K562 (cell line): ENCODE data around the gene FILIP1L. TPM values are rescaled to one million over a fixed set of nuclear protein-coding genes. Genes with fewer than 3 reads are reported as not detected.

Experiments
- ATAC-seq: fragments of 200-7000 bp; cut with Tn5 transposase; 3 replicates; pipeline ENCODE4 v1.9.1; 2020; ENCODE audit warnings: moderate library complexity
- BruUV-seq: library from RNA; stranded (reverse); fragments of 400-500 nt; replicated peaks from 2 replicates; lab custom pipeline; 2021; lab: Mats Ljungman, UMichigan
- CTCF ChIA-PET: fragments of 300-600 bp; formaldehyde crosslinking; extraction: SDS; loops from one replicate; lab custom pipeline; 2021; ENCODE audit warnings: low intra/inter-chr PET ratio; lab: Yijun Ruan, JAX
- POLR2A ChIA-PET: fragments of 300-600, 350-650 bp; sonication (Branson Sonifier 250); formaldehyde crosslinking; extraction: SDS; loops from one replicate; lab custom pipeline; 2021; ENCODE audit warnings: antibody characterized with exemption, inconsistent platforms; lab: Yijun Ruan, JAX
- DNase-seq, 4 experiments: peaks; one replicate each; pipeline versions ENCODE4 v3.0.0 to v3.0.0-alpha.2; 2011 to 2018; ENCODE audit warnings: low spot score in 3 of 4, mixed read lengths in 3 of 4; ENCODE audit errors: extremely low read depth in 1 of 4
- FAIRE-seq: peaks from 2 replicates; lab custom pipeline; 2011; peaks lifted over from hg19 to GRCh38; lab: Jason Lieb, UNC
- H2AFZ ChIP-seq: 2 replicates; pipeline ENCODE4 v1.6.0; 2011; ENCODE audit warnings: low read depth, low read length, control low read depth, inconsistent platforms
- H3K27ac ChIP-seq: fragments of 200-600 bp; 3 replicates; pipeline ENCODE4 v1.8.0; 2011; ENCODE audit warnings: low read depth, mild to moderate bottlenecking, control low read depth, inconsistent platforms, low read length, moderate library complexity, mixed read lengths; ENCODE audit errors: extremely low read depth
- H3K27me3 ChIP-seq, 2 experiments: fragments of 300-600 bp in 1 of 2; 2 replicates in 1 of 2; 3 replicates in 1 of 2; pipeline versions ENCODE4 v1.6.0 to v1.8.0; 2011; ENCODE audit warnings: inconsistent platforms in 2 of 2, low read length in 2 of 2, mild to moderate bottlenecking in 1 of 2, mixed read lengths in 1 of 2, moderate library complexity in 1 of 2; ENCODE audit not compliant: control insufficient read depth in 2 of 2, insufficient read depth in 2 of 2
- H3K36me3 ChIP-seq: fragments of 300-600 bp; 3 replicates; pipeline ENCODE4 v1.8.0; 2011; ENCODE audit warnings: mild to moderate bottlenecking, low read length, inconsistent platforms; ENCODE audit not compliant: control insufficient read depth, insufficient read depth
- H3K4me1 ChIP-seq, 2 experiments: fragments of 200-600 bp in 1 of 2; replicated peaks in 1 of 2; 2 replicates in 1 of 2; 3 replicates in 1 of 2; pipeline versions ENCODE4 v1.5.1 to v1.8.0; 2011; ENCODE audit warnings: inconsistent platforms in 2 of 2, low read length in 2 of 2, mild to moderate bottlenecking in 1 of 2, mixed read lengths in 1 of 2, moderate library complexity in 1 of 2; ENCODE audit not compliant: control insufficient read depth in 2 of 2, insufficient read depth in 2 of 2
- H3K4me2 ChIP-seq: 2 replicates; pipeline ENCODE4 v1.6.1; 2011; ENCODE audit warnings: low read length, control low read depth, inconsistent platforms, mixed read lengths; ENCODE audit not compliant: insufficient read depth
- H3K4me3 ChIP-seq: fragments of 200-600 bp; sonication (generic), shearing (Covaris generic); 2 replicates; pipeline ENCODE4 v1.5.1; 2016; ENCODE audit warnings: control low read depth, inconsistent platforms
- H3K79me2 ChIP-seq: fragments of 200-600 bp; 3 replicates; pipeline ENCODE4 v1.8.0; 2011; ENCODE audit warnings: low read length, inconsistent platforms; ENCODE audit not compliant: control insufficient read depth, insufficient read depth
- H3K9ac ChIP-seq, 2 experiments: 2 replicates each; pipeline versions ENCODE4 v1.6.0 to v1.6.1; 2011; ENCODE audit warnings: low read depth in 2 of 2, low read length in 2 of 2, control low read depth in 1 of 2, inconsistent platforms in 1 of 2, mild to moderate bottlenecking in 1 of 2, mixed read lengths in 1 of 2; ENCODE audit not compliant: insufficient read depth in 1 of 2
- H3K9me1 ChIP-seq: one replicate; pipeline ENCODE4 v1.6.0; 2011; ENCODE audit warnings: inconsistent platforms, mild to moderate bottlenecking, low read length, moderate library complexity; ENCODE audit not compliant: control insufficient read depth, insufficient read depth
- H3K9me3 ChIP-seq: replicated peaks from 2 replicates; pipeline ENCODE4 v1.5.1; 2011; ENCODE audit warnings: low read depth, low read length, inconsistent platforms; ENCODE audit not compliant: control insufficient read depth, insufficient read depth
- H4K20me1 ChIP-seq: replicated peaks from 2 replicates; pipeline ENCODE4 v1.6.1; 2011; ENCODE audit warnings: low read length, inconsistent platforms, mixed read lengths; ENCODE audit not compliant: control insufficient read depth, insufficient read depth
- CBX3 ChIP-seq, 2 experiments: IDR thresholded peaks; 1 replicate in 1 of 2; 2 replicates in 1 of 2; pipeline ENCODE4 v1.6.1; 2012; ENCODE audit warnings: inconsistent platforms in 2 of 2, low read length in 2 of 2, borderline replicate concordance in 1 of 2, control low read depth in 1 of 2
- CEBPZ ChIP-seq: fragments of 150-350 bp; IDR thresholded peaks from 2 replicates; pipeline ENCODE4 v1.6.1; 2014; ENCODE audit warnings: low read depth, mild to moderate bottlenecking, low read length, borderline replicate concordance
- ERF ChIP-seq: fragments of 450-650 bp; formaldehyde crosslinking; IDR thresholded peaks from 2 replicates; pipeline ENCODE4 v1.4.0; 2020; ENCODE audit warnings: mild to moderate bottlenecking, mixed read lengths
- HEY1 ChIP-seq: fragments of 250-450 bp; sonication (Bioruptor Pico); IDR thresholded peaks from 2 replicates; pipeline ENCODE4 v1.5.0; 2020; ENCODE audit warnings: mild to moderate bottlenecking, moderate library complexity, borderline replicate concordance
- KDM5B ChIP-seq: fragments of 200-600 bp; sonication (generic); IDR thresholded peaks from 2 replicates; pipeline ENCODE4 v1.6.1; 2012; ENCODE audit warnings: low read depth, mild to moderate bottlenecking, moderate library complexity, low read length, control low read depth, inconsistent platforms; ENCODE audit not compliant: insufficient replicate concordance
- MXI1 ChIP-seq: IDR thresholded peaks from 2 replicates; pipeline ENCODE4 v1.6.1; 2011; ENCODE audit warnings: low read depth, mild to moderate bottlenecking, improper control_type of control experiment, low read length
- NFE2L1 ChIP-seq: fragments of 450-650 bp; IDR thresholded peaks from 2 replicates; pipeline ENCODE4 v1.6.1; 2016; ENCODE audit warnings: missing genetic modification characterization, low read depth, mild to moderate bottlenecking, missing compliant biosample characterization, moderate library complexity, borderline replicate concordance
- YY1 ChIP-seq, 3 experiments: IDR thresholded peaks; 2 replicates each; pipeline ENCODE4 v1.6.1; 2011; ENCODE audit warnings: low read length in 2 of 3, mild to moderate bottlenecking in 2 of 3, moderate library complexity in 2 of 3, borderline replicate concordance in 1 of 3, control low read depth in 1 of 3, low read depth in 1 of 3; ENCODE audit not compliant: insufficient read depth in 3 of 3, insufficient replicate concordance in 2 of 3, control insufficient read depth in 1 of 3, insufficient read length in 1 of 3; ENCODE audit errors: extremely low read depth in 1 of 3
- ZNF232 ChIP-seq: sonication (generic); formaldehyde crosslinking; IDR thresholded peaks from 2 replicates; pipeline ENCODE4 v1.8.0; 2022; ENCODE audit warnings: mild to moderate bottlenecking, missing genetic modification reagents
- ZNF436 ChIP-seq: fragments of 250-450, 450-650 bp; sonication (Bioruptor Pico); formaldehyde crosslinking; IDR thresholded peaks from 2 replicates; pipeline ENCODE4 v1.7.0; 2020; ENCODE audit warnings: mild to moderate bottlenecking
- ZNF644 ChIP-seq: fragments of 200-800 bp; sonication (Bioruptor generic); IDR thresholded peaks from 2 replicates; pipeline ENCODE4 v1.6.1; 2016; ENCODE audit warnings: low read depth, missing genetic modification characterization, missing compliant biosample characterization
- ZNF668 ChIP-seq: fragments of 250-450 bp; sonication (Bioruptor Pico); IDR thresholded peaks from 2 replicates; pipeline ENCODE4 v1.8.0; 2022; ENCODE audit warnings: mild to moderate bottlenecking, inconsistent platforms
- ZNF77 ChIP-seq: fragments of 250-450 bp; sonication (Bioruptor Pico); IDR thresholded peaks from 2 replicates; pipeline ENCODE4 v1.5.0; 2020
- WGBS: fragments of 100-300 bp; shearing (Covaris generic); methylation state at CpG from one replicate; pipeline ENCODE4 v1.1.6; 2016; ENCODE audit warnings: low coverage, mixed read lengths; ENCODE audit not compliant: insufficient coverage; ENCODE audit errors: missing lambda C conversion rate; 5-methylcytosine and 5-hydroxymethylcytosine counted together
- in situ Hi-C: fragments of 300-500 bp; cut with MboI; formaldehyde crosslinking; loops from 4 replicates; pipeline ENCODE4 v1.15.0; 2018; ENCODE audit warnings: inconsistent platforms, mixed read lengths
- intact Hi-C: fragments of 100-400 bp; cut with micrococcal nuclease; formaldehyde crosslinking; loops from 2 replicates; pipeline ENCODE4 v1.14.2; 2022
- polyA plus RNA-seq, 8 experiments: library from polyadenylated mRNA; depleted of rRNA in 4 of 8; stranded (reverse) in 5 of 8; unstranded in 3 of 8; fragments of >200 nt; fragmentation: Nextera tagmentation in 2 of 8; fragmentation: Illumina TruSeq in 1 of 8; extraction: Ambion mirVana in 2 of 8; extraction: Trizol in 1 of 8; gene quantifications; 2 replicates each; pipeline versions ENCODE4 v1.2.1 to v1.2.3, GENCODE V29; 2011 to 2014; ENCODE audit warnings: inconsistent platforms in 1 of 8, missing spikeins in 1 of 8
- total RNA-seq, 7 experiments: library from RNA; depleted of rRNA in 6 of 7; stranded (reverse); fragments of >200 nt in 6 of 7; fragmentation: Illumina TruSeq in 2 of 7; extraction: Trizol in 2 of 7; gene quantifications; 2 replicates each; pipeline versions ENCODE4 v1.2.1 to v1.2.3, GENCODE V29; 2011 to 2021; ENCODE audit warnings: low replicate concordance in 1 of 7
- TF ChIP-seq, protein P1 (sequence below), 2 experiments: fragments of 450-650 bp in 1 of 2; sonication (generic) in 1 of 2; formaldehyde crosslinking in 1 of 2; IDR thresholded peaks in 1 of 2; conservative IDR thresholded peaks in 1 of 2; 2 replicates each; pipeline versions ENCODE4 v1.6.1 to v1.8.1; 2016 to 2023; ENCODE audit warnings: mild to moderate bottlenecking in 2 of 2, moderate library complexity in 2 of 2, inconsistent platforms in 1 of 2, missing genetic modification reagents in 1 of 2
- TF ChIP-seq, protein P2 (sequence below): fragments of 250-450 bp; sonication (Bioruptor Pico); IDR thresholded peaks from 2 replicates; pipeline ENCODE4 v1.4.0; 2020; ENCODE audit warnings: mild to moderate bottlenecking, moderate library complexity

FILIP1L gene
- total and polyA plus RNA-seq, 9 of the 15 experiments (the other 6 are each of a cell fraction or from before 2014, with no cell fraction given): 0.50 to 2.1 (median 1.1) TPM

DNA sequence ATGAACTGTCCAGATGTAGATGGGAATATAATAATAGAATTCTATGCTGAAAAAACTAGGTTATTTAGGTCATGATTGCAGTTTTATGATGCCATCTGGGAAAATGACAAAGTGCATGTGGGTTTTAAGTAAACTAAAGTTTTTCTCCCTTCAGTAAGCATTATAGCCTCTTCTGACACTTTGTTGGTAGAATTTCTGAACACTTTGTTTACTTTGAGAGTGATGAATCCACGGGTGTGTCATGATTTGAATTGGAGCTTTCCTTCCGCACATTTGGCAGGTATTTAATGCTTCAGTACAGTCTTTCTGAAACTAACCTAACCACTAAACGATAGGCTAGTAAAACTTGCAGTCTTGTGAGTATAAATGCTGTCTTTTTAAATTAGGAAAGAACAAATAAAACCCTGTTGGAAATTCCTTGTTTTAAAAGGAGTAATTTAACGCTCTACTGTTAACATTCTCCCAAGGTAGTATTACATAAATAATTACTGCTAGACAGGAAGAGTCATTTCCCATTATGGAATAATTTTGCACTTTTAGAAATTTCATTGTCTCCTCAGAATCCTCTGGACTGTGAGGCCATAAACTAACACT, 7.0 kb downstream of the FILIP1L start:
- no peak for ATAC-seq
- Histone ChIP-seq H3K4me2 (no peak overlapping the region), H3K4me3 (no peak overlapping the region), H2AFZ (no peak overlapping the region), H3K9ac (no peak overlapping the region), H3K9me3 (no peaks in the 10 kb centered on the region; the same call in 1 of the 2 replicates), H3K27ac (no peak overlapping the region), H3K4me1 (peaks cover 0 to 12% of the 10 kb centered on the region in 2 experiments; a peak in 3 of 5 replicates), H4K20me1 (no peaks in the 10 kb centered on the region), H3K79me2 (no peaks in the 10 kb centered on the region), H3K9me1 (no peaks in the 10 kb centered on the region), H3K36me3 (no peaks in the 10 kb centered on the region; the same call in 2 of the 3 replicates), H3K27me3 (no peaks in the 10 kb centered on the region)
- ChIA-PET POLR2A (no interaction called here), CTCF (no interaction called here)
- in situ Hi-C loops: no loop called here
- no peak for DNase-seq
- 64% methylated on average over 4 of the region's 4 CpGs for WGBS
- BruUV-seq: no TSS peak
- intact Hi-C loops: no loop called here
- FAIRE-seq: no peak
- no peak for TF ChIP-seq ERF (CRISPR knock-in tag)
- no peak for TF ChIP-seq ZNF644
- no peak for TF ChIP-seq ZNF77 (CRISPR knock-in tag)
- no peak for TF ChIP-seq YY1 (IDR thresholded peaks at IDR 0.05; ENCODE audit: borderline replicate concordance in 1 of 3, control insufficient read depth in 1 of 3, extremely low read depth in 1 of 3, insufficient read depth in 3 of 3, insufficient read length in 1 of 3, insufficient replicate concordance in 2 of 3, low read depth in 1 of 3, low read length in 2 of 3)
- TF ChIP-seq CEBPZ: no peak
- no peak for TF ChIP-seq ZNF232 (CRISPR knock-in tag)
- no peak for TF ChIP-seq ZNF436 (CRISPR knock-in tag)
- TF ChIP-seq, protein P1, sequence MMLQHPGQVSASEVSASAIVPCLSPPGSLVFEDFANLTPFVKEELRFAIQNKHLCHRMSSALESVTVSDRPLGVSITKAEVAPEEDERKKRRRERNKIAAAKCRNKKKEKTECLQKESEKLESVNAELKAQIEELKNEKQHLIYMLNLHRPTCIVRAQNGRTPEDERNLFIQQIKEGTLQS (IDR thresholded peaks at IDR 0.05): no peak
- TF ChIP-seq, protein P1 (CRISPR knock-in tag; conservative IDR thresholded peaks at IDR 0.05): no peak
- TF ChIP-seq, protein P2, sequence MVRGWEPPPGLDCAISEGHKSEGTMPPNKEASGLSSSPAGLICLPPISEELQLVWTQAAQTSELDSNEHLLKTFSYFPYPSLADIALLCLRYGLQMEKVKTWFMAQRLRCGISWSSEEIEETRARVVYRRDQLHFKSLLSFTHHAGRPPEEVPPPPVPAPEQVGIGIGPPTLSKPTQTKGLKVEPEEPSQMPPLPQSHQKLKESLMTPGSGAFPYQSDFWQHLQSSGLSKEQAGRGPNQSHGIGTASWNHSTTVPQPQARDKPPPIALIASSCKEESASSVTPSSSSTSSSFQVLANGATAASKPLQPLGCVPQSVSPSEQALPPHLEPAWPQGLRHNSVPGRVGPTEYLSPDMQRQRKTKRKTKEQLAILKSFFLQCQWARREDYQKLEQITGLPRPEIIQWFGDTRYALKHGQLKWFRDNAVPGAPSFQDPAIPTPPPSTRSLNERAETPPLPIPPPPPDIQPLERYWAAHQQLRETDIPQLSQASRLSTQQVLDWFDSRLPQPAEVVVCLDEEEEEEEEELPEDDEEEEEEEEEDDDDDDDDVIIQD: no peak
- TF ChIP-seq KDM5B: no peak
- TF ChIP-seq NFE2L1 (tag): no peak
- no peak for TF ChIP-seq MXI1
- no peak for TF ChIP-seq ZNF668 (CRISPR knock-in tag)
- no peak for TF ChIP-seq HEY1 (CRISPR knock-in tag)
- TF ChIP-seq CBX3 (IDR thresholded peaks at IDR 0.05; ENCODE audit: borderline replicate concordance in 1 of 2, low read length in 2 of 2): no peak
